DND-41 (cell line): ENCODE data around the gene TLN1.

Source experiments
- CTCF ChIP-seq: IDR thresholded peaks from 2 replicates; pipeline ENCODE4 v1.5.1; 2012; ENCODE audit warnings: borderline replicate concordance, low read length, moderate library complexity, mild to moderate bottlenecking; ENCODE audit not compliant: poor library complexity, severe bottlenecking; ENCODE audit errors: extremely low read depth
- EZH2 ChIP-seq: IDR thresholded peaks from 3 replicates; pipeline ENCODE4 v1.6.1; 2012; ENCODE audit warnings: borderline replicate concordance, low read depth, mild to moderate bottlenecking, moderate library complexity, low read length, inconsistent platforms; ENCODE audit not compliant: severe bottlenecking

GRCh38 chr9:35656831-35657545 is 75.0 kb downstream of the TLN1 start:
- TF ChIP-seq CTCF (no peak), EZH2 (no peak)
